ENCODE measurements around the gene TMED7. TPM values are rescaled to one million over a fixed set of nuclear protein-coding genes. Genes with fewer than 3 reads are reported as not detected.

The TMED7 gene
- total RNA-seq, 4 donors from 2014 or later, result 33.0 to 155 (median 80.2) TPM

GRCh38 chr5:115571441-115571878, 54.4 kb downstream of the TMED7 start:
- intact Hi-C loops (cut with DNase I; ENCODE audit: low total_unique reads), result no loop called here
- TF ChIP-seq CTCF (IDR thresholded peaks at IDR 0.05) (no peak), POLR2A (IDR thresholded peaks at IDR 0.05) (no peak)
- Histone ChIP-seq H3K9me3 (no peaks in the 10 kb centered on the region), H3K27me3 (no peaks in the 10 kb centered on the region), H3K4me3 (no peak overlapping the region), H3K4me1 (no peaks in the 10 kb centered on the region), H3K27ac (no peak overlapping the region), H3K36me3 (no peaks in the 10 kb centered on the region)
- DNase-seq, result no peak

- TF ChIP-seq POLR2A (IDR thresholded peaks at IDR 0.05), result no peak
- no peak for TF ChIP-seq CTCF (IDR thresholded peaks at IDR 0.05)
- Histone ChIP-seq H3K9me3 (no peaks in the 10 kb centered on the region), H3K27me3 (no peaks in the 10 kb centered on the region), H3K4me3 (no peak overlapping the region), H3K36me3 (no peaks in the 10 kb centered on the region), H3K27ac (no peak overlapping the region), H3K4me1 (no peaks in the 10 kb centered on the region)
- intact Hi-C loops (cut with DNase I; ENCODE audit: low total_unique reads), result no loop called here
- DNase-seq, result no peak
These were observed 57.2 kb downstream of the TMED7 start for GRCh38 chr5:115568668-115569067.

- H3K36me3 ChIP-seq, result no peaks in the 10 kb centered on the region
- H3K27me3 ChIP-seq, result no peaks in the 10 kb centered on the region
- no peak for TF ChIP-seq POLR2A (IDR thresholded peaks at IDR 0.05)
- DNase-seq, result no peak
- H3K9me3 ChIP-seq, result no peaks in the 10 kb centered on the region
- H3K27ac ChIP-seq, result no peak overlapping the region
- no peaks in the 10 kb centered on the region for H3K4me1 ChIP-seq
- intact Hi-C loops (cut with DNase I; ENCODE audit: low total_unique reads), result no loop called here
- no peak overlapping the region for H3K4me3 ChIP-seq
These were observed 60.6 kb downstream of the TMED7 start for GRCh38 chr5:115565233-115565632.

Other genes starting within 250 kb of the TMED7 start
- 10 to 100 TPM; 10.8 to 73.3 (median 22.4) TPM for gene FEM1C, start 81.3 kb downstream of the TMED7 start, total RNA-seq
- 10 to 100 TPM in 2 of 4 donors, 1 to 10 TPM in 1, not detected in 1; 5.4 to 14.0 (median 13.5) TPM for gene TICAM2, start 23.6 kb downstream of the TMED7 start, total RNA-seq
- 10 to 100 TPM in 2 of 4 donors, 1 to 10 TPM in 2; 1.2 to 33.9 (median 8.5) TPM for gene CDO1, start 190.6 kb upstream of the TMED7 start, total RNA-seq
- 100 to 1,000 TPM in 1 of 4 donors, 10 to 100 TPM in 3; 27.4 to 118 (median 63.7) TPM for gene ATG12, start 215.5 kb upstream of the TMED7 start, total RNA-seq
- gene AP3S1, start 215.9 kb upstream of the TMED7 start, total RNA-seq, result 10 to 100 TPM; 31.8 to 87.2 (median 60.8) TPM

Data from uterus (tissue), 4 donors.